Measurements from ENCODE around the gene CTNNBL1. TPM values are rescaled to one million over a fixed set of nuclear protein-coding genes. Genes with fewer than 3 reads are reported as not detected.
"Not testable (repeated sequence)": the region's sequence is repeated elsewhere in the genome, so short reads cannot be mapped to it uniquely, and the experiment has no call there.

Gene CTNNBL1
- total and polyA plus RNA-seq, 2 donors (not counting 1 experiment from before 2014, with no cell fraction given), result 31.3 to 39.0 TPM

GRCh38 chr20:37852666-37853065 is 158.8 kb downstream of the CTNNBL1 start:
- no peak overlapping the region for H3K4me3 ChIP-seq (replicated peaks in 1 of 4; ENCODE audit: control extremely low read depth in 1 of 4, insufficient read depth in 1 of 4, low read depth in 3 of 4, low read length in 4 of 4)
- no peak overlapping the region for H3K4me2 ChIP-seq (ENCODE audit: extremely low read depth, insufficient read depth, low read length)
- no peaks in the 10 kb centered on the region for H3K36me3 ChIP-seq (ENCODE audit: control insufficient read depth, insufficient read depth, low read length)
- H3K4me1 ChIP-seq (ENCODE audit: control insufficient read depth, extremely low read depth, insufficient read depth, low read length), result peaks cover 7% of the 10 kb centered on the region
- TF ChIP-seq, protein P1, sequence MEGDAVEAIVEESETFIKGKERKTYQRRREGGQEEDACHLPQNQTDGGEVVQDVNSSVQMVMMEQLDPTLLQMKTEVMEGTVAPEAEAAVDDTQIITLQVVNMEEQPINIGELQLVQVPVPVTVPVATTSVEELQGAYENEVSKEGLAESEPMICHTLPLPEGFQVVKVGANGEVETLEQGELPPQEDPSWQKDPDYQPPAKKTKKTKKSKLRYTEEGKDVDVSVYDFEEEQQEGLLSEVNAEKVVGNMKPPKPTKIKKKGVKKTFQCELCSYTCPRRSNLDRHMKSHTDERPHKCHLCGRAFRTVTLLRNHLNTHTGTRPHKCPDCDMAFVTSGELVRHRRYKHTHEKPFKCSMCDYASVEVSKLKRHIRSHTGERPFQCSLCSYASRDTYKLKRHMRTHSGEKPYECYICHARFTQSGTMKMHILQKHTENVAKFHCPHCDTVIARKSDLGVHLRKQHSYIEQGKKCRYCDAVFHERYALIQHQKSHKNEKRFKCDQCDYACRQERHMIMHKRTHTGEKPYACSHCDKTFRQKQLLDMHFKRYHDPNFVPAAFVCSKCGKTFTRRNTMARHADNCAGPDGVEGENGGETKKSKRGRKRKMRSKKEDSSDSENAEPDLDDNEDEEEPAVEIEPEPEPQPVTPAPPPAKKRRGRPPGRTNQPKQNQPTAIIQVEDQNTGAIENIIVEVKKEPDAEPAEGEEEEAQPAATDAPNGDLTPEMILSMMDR (conservative IDR thresholded peaks at IDR 0.05 in 1 of 2, IDR thresholded peaks at IDR 0.05 in 1 of 2; ENCODE audit: low read depth in 1 of 2, low read length in 2 of 2), result no peak
- no peak for TF ChIP-seq EZH2 (IDR thresholded peaks at IDR 0.05; ENCODE audit: low read length, missing control alignments)
- H3K27me3 ChIP-seq (ENCODE audit: control insufficient read depth, insufficient read depth, low read length), result no peaks in the 10 kb centered on the region
- DNase-seq (ENCODE audit: low read depth in 2 of 2), result no peak
- no peak overlapping the region for H3K27ac ChIP-seq (ENCODE audit: insufficient read depth, low read length)
- H3K9me3 ChIP-seq (ENCODE audit: control insufficient read depth, insufficient read depth, low read depth, low read length), result no peaks in the 10 kb centered on the region
- no peak overlapping the region for H3K9ac ChIP-seq (ENCODE audit: insufficient read depth, low read length)
- no peaks in the 10 kb centered on the region for H4K20me1 ChIP-seq (ENCODE audit: control insufficient read depth, extremely low read depth, insufficient read depth, low read length)
- no peaks in the 10 kb centered on the region for H3K79me2 ChIP-seq (ENCODE audit: control insufficient read depth, insufficient read depth, low read length)
- no peak overlapping the region for H2AFZ ChIP-seq (ENCODE audit: low read length)

DNA sequence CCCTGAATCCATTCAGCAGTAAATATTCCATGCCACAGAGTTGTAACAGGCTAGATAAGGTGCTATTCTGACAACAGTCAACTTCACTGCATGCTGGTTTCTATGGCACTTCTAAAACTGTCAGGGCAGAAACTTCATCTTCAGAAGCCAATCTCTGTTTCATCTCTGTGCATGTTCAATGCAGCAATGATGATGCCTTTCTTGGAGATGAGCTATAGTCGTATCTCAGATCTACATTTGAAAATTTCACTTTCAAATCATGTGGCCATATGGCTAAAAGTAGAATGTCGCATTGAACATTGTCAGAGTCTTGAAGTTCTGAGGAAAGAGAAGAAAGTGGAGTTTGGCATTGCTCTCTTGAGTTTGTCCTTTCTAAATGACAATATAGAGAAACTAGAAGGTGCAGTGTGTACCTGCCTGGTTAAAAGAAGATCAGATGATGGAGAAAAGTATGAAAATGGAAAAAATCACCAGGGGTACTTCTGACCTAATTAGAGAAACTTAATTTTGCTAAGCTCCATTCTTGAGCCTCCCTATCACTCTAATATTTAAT is 160.1 kb downstream of the CTNNBL1 start:
- Histone ChIP-seq H3K4me2 (ENCODE audit: extremely low read depth, insufficient read depth, low read length) (no peak overlapping the region), H3K79me2 (ENCODE audit: control insufficient read depth, insufficient read depth, low read length) (no peaks in the 10 kb centered on the region), H3K4me1 (ENCODE audit: control insufficient read depth, extremely low read depth, insufficient read depth, low read length) (peaks cover 7% of the 10 kb centered on the region), H3K27ac (ENCODE audit: insufficient read depth, low read length) (no peak overlapping the region), H3K36me3 (ENCODE audit: control insufficient read depth, insufficient read depth, low read length) (no peaks in the 10 kb centered on the region), H3K4me3 (replicated peaks in 1 of 4; ENCODE audit: control extremely low read depth in 1 of 4, insufficient read depth in 1 of 4, low read depth in 3 of 4, low read length in 4 of 4) (no peak overlapping the region), H3K9ac (ENCODE audit: insufficient read depth, low read length) (no peak overlapping the region), H3K27me3 (ENCODE audit: control insufficient read depth, insufficient read depth, low read length) (no peaks in the 10 kb centered on the region), H3K9me3 (ENCODE audit: control insufficient read depth, insufficient read depth, low read depth, low read length) (no peaks in the 10 kb centered on the region), H4K20me1 (ENCODE audit: control insufficient read depth, extremely low read depth, insufficient read depth, low read length) (no peaks in the 10 kb centered on the region), H2AFZ (ENCODE audit: low read length) (no peak overlapping the region)
- DNase-seq (ENCODE audit: low read depth in 2 of 2), result no peak
- no peak for TF ChIP-seq EZH2 (IDR thresholded peaks at IDR 0.05; ENCODE audit: low read length, missing control alignments)
- TF ChIP-seq, protein P1 (conservative IDR thresholded peaks at IDR 0.05 in 1 of 2, IDR thresholded peaks at IDR 0.05 in 1 of 2; ENCODE audit: low read depth in 1 of 2, low read length in 2 of 2), result no peak

DNA sequence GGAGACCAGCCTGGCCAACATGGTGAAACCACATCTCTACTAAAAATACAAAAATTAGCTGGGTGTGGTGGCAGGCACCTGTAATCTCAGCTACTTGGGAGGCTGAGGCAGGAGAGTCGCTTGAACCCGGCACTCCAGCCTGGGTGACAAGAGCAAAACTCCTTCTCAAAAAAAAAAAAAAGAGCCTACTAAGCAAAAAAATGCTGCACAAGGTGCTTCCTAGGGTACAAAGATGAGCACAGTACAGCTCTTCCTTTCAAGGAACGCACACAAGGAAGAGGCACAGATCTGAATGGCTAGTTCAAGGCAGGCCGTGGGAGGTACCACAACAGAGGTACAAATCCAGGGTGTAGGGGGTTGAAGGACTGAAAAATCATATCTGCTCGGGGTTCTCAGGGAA is 162.2 kb downstream of the CTNNBL1 start:
- H3K4me1 ChIP-seq (ENCODE audit: control insufficient read depth, extremely low read depth, insufficient read depth, low read length); H3K36me3 ChIP-seq (ENCODE audit: control insufficient read depth, insufficient read depth, low read length); H2AFZ ChIP-seq (ENCODE audit: low read length); H3K9me3 ChIP-seq (ENCODE audit: control insufficient read depth, insufficient read depth, low read depth, low read length); H3K79me2 ChIP-seq (ENCODE audit: control insufficient read depth, insufficient read depth, low read length); H3K4me3 ChIP-seq (replicated peaks in 1 of 4; ENCODE audit: control extremely low read depth in 1 of 4, insufficient read depth in 1 of 4, low read depth in 3 of 4, low read length in 4 of 4); H3K4me2 ChIP-seq (ENCODE audit: extremely low read depth, insufficient read depth, low read length); H3K27ac ChIP-seq (ENCODE audit: insufficient read depth, low read length); H3K27me3 ChIP-seq (ENCODE audit: control insufficient read depth, insufficient read depth, low read length); DNase-seq (ENCODE audit: low read depth in 2 of 2); H3K9ac ChIP-seq (ENCODE audit: insufficient read depth, low read length); H4K20me1 ChIP-seq (ENCODE audit: control insufficient read depth, extremely low read depth, insufficient read depth, low read length): not testable (repeated sequence)
